Caco-2 (cell line): ENCODE data around the gene NYNRIN. TPM values are rescaled to one million over a fixed set of nuclear protein-coding genes. Genes with fewer than 3 reads are reported as not detected.

ENCODE experiments used
- BruUV-seq: library from RNA; stranded (reverse); fragments of 400-500 nt; replicated peaks from 2 replicates; lab custom pipeline; 2021; lab: Mats Ljungman, UMichigan
- CTCF ChIA-PET: fragments of 300-600 bp; sonication (Branson Sonifier 250); formaldehyde crosslinking; loops from one replicate; lab custom pipeline; 2022; ENCODE audit warnings: antibody characterized with exemption; lab: Charles Lee
- POLR2A ChIA-PET: fragments of 300-600 bp; sonication (Branson Sonifier 250); formaldehyde crosslinking; loops from one replicate; lab custom pipeline; 2022; ENCODE audit warnings: antibody characterized with exemption; lab: Charles Lee
- DNase-seq, 2 experiments: peaks; one replicate each; pipeline versions ENCODE4 v3.0.0 to v3.0.0-alpha.2; 2020 to 2022
- H3K27me3 ChIP-seq: replicated peaks from 2 replicates; pipeline ENCODE4 v1.6.0; 2011; ENCODE audit warnings: low read length; ENCODE audit not compliant: control insufficient read depth, insufficient read depth
- H3K36me3 ChIP-seq: 2 replicates; pipeline ENCODE4 v1.5.1; 2011; ENCODE audit warnings: low read length; ENCODE audit not compliant: control insufficient read depth, insufficient read depth
- H3K4me1 ChIP-seq: fragments of 250-450 bp; sonication (Bioruptor Pico); 2 replicates; pipeline ENCODE4 v1.5.1; 2020; ENCODE audit warnings: mild to moderate bottlenecking
- H3K4me3 ChIP-seq: 2 replicates; pipeline ENCODE4 v1.5.1; 2011; ENCODE audit warnings: low read depth, mild to moderate bottlenecking, control low read depth, low read length
- H3K9me3 ChIP-seq: fragments of 250-450 bp; sonication (Bioruptor Pico); 2 replicates; pipeline ENCODE4 v1.5.1; 2020; ENCODE audit warnings: mild to moderate bottlenecking, moderate library complexity
- H3K27ac Mint-ChIP-seq: one replicate; pipeline ENCODE4 v1.8.0; 2022; ENCODE audit warnings: mixed read lengths; ENCODE audit not compliant: unreplicated experiment
- H3K27me3 Mint-ChIP-seq: one replicate; pipeline ENCODE4 v1.8.0; 2022; ENCODE audit warnings: mixed read lengths; ENCODE audit not compliant: insufficient read depth, unreplicated experiment
- H3K36me3 Mint-ChIP-seq: one replicate; pipeline ENCODE4 v1.8.0; 2022; ENCODE audit warnings: mild to moderate bottlenecking, mixed read lengths; ENCODE audit not compliant: insufficient read depth, unreplicated experiment
- H3K4me1 Mint-ChIP-seq: one replicate; pipeline ENCODE4 v1.8.0; 2022; ENCODE audit warnings: low read depth, mixed read lengths; ENCODE audit not compliant: unreplicated experiment
- H3K4me3 Mint-ChIP-seq: one replicate; pipeline ENCODE4 v1.8.0; 2022; ENCODE audit warnings: mild to moderate bottlenecking, moderate library complexity, mixed read lengths; ENCODE audit not compliant: unreplicated experiment
- H3K9me3 Mint-ChIP-seq: one replicate; pipeline ENCODE4 v1.8.0; 2022; ENCODE audit warnings: mixed read lengths; ENCODE audit not compliant: unreplicated experiment
- intact Hi-C: fragments of 100-400 bp; cut with micrococcal nuclease; formaldehyde crosslinking; loops from one replicate; pipeline ENCODE4 v1.10.0; 2022; ENCODE audit not compliant: unreplicated experiment
- total RNA-seq: library from RNA; stranded (reverse); gene quantifications from 2 replicates; pipeline ENCODE4 v1.2.3, GENCODE V29; 2022
- TF ChIP-seq, protein P1 (sequence below), 2 experiments: fragments of 200-600 bp in 1 of 2; IDR thresholded peaks; 1 replicate in 1 of 2; 2 replicates in 1 of 2; pipeline versions ENCODE4 v1.5.1 to v1.8.0; 2011 to 2022; ENCODE audit warnings: antibody characterized with exemption in 1 of 2, control low read depth in 1 of 2, inconsistent platforms in 1 of 2, low read depth in 1 of 2, low read length in 1 of 2, mild to moderate bottlenecking in 1 of 2, moderate library complexity in 1 of 2; ENCODE audit not compliant: insufficient read depth in 1 of 2, severe bottlenecking in 1 of 2, unreplicated experiment in 1 of 2

Gene NYNRIN
- total RNA-seq, 1 experiment from 2014 or later: 5.9 TPM

DNA sequence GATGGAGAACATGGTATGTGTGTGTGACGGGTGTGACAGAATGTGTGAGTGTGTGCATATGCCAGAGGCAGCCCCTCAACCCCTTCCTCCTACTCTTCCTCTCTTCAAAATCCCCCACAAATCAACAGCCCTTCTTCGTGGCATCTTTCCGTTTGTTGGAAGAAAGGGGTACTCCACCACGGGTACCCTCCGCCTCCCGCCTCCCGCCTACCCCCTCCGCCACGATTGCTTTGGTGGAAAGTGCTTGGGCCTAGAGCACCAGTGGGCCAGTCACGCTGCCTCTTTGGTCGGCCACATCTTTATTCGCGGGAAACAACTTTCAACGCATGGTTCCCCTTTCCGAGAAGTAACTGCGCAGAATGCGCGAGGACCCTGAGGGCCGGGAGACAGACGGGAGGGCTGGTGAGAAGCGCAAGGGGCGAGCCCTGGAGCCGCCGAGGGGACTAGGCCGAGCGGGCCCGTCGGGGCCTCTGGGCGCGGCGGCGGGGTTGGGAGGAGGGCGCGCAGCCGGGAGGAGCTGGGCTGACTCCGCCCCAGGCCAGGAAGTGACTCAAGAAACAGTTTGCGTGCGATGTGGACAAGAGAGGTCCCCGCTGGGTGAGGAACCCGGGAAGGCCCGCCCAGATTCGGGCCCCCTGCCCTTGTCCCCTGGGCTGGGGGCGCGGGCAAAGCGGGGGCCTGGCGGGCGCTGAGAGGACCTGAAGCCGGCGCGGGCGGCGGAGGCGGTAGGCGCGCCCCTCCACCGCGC lies 30.8 kb downstream of the NYNRIN start, which contains the start of the genes CBLN3 and KHNYN:
Gene CBLN3, minus strand, starts transcription at position 274 of the 748 bp plus-strand sequence. CDS start 614 bp downstream, outside the sequence.
Gene KHNYN, plus strand, starts transcription at position 560 of the 748 bp plus-strand sequence. CDS start 777 bp downstream, outside the sequence.
- peak within 1 kb of the TSS; percentile 85 for H3K27ac Mint-ChIP-seq
- peak within 1 kb of the TSS; percentile 78 for H3K4me3 Mint-ChIP-seq
- POLR2A ChIA-PET: interaction anchor here (0.9 to 1.7 kb wide), 5 partner anchors 12 to 188 kb away, joined by 4 to 11 read pairs (median 6); partner anchors contain the start of genes SDR39U1 and TINF2
- Histone ChIP-seq H3K27me3 (no peaks in the 10 kb centered on the region), H3K36me3 (peaks cover 3% of the 10 kb centered on the region; the same call in 1 of the 2 replicates), H3K4me1 (peaks cover 62% of the 10 kb centered on the region), H3K4me3 (peak within 1 kb of the TSS; percentile 63), H3K9me3 (no peaks in the 10 kb centered on the region)
- TF ChIP-seq, protein P1, sequence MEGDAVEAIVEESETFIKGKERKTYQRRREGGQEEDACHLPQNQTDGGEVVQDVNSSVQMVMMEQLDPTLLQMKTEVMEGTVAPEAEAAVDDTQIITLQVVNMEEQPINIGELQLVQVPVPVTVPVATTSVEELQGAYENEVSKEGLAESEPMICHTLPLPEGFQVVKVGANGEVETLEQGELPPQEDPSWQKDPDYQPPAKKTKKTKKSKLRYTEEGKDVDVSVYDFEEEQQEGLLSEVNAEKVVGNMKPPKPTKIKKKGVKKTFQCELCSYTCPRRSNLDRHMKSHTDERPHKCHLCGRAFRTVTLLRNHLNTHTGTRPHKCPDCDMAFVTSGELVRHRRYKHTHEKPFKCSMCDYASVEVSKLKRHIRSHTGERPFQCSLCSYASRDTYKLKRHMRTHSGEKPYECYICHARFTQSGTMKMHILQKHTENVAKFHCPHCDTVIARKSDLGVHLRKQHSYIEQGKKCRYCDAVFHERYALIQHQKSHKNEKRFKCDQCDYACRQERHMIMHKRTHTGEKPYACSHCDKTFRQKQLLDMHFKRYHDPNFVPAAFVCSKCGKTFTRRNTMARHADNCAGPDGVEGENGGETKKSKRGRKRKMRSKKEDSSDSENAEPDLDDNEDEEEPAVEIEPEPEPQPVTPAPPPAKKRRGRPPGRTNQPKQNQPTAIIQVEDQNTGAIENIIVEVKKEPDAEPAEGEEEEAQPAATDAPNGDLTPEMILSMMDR (IDR thresholded peaks at IDR 0.05; ENCODE audit: insufficient read depth in 1 of 2, low read depth in 1 of 2, low read length in 1 of 2, severe bottlenecking in 1 of 2, unreplicated experiment in 1 of 2): no peak
- no peaks in the 10 kb centered on the region for H3K27me3 Mint-ChIP-seq
- TSS peak; percentile 55 for BruUV-seq
- CTCF ChIA-PET: interaction anchor here (1.1 to 3.7 kb wide), 4 partner anchors 12 to 96 kb away, joined by 3 to 111 read pairs (median 48); no protein-coding TSS in a partner anchor
- DNase-seq: peak; percentile 87
- intact Hi-C loops: no loop called here
- H3K9me3 Mint-ChIP-seq: no peaks in the 10 kb centered on the region
- H3K36me3 Mint-ChIP-seq: peaks cover 15% of the 10 kb centered on the region
- peaks cover 39% of the 10 kb centered on the region for H3K4me1 Mint-ChIP-seq

- intact Hi-C loops: no loop called here
- POLR2A ChIA-PET: interaction anchor here (0.6 to 1.7 kb wide), 6 partner anchors 11 to 188 kb away, joined by 4 to 11 read pairs (median 5); partner anchors contain the start of genes SDR39U1 and TINF2
These were observed 31.4 kb downstream of the NYNRIN start for GRCh38 chr14:24430143-24430681.

More at GRCh38 chr14:24430143-24430681, 31.4 kb downstream of the NYNRIN start:
- no TSS peak for BruUV-seq
- peaks cover 15% of the 10 kb centered on the region for H3K36me3 Mint-ChIP-seq
- H3K9me3 ChIP-seq: no peaks in the 10 kb centered on the region
- H3K9me3 Mint-ChIP-seq: no peaks in the 10 kb centered on the region
- peak in 1 of 2 experiments; percentile 73 for DNase-seq
- H3K4me1 Mint-ChIP-seq: peaks cover 39% of the 10 kb centered on the region
- H3K36me3 ChIP-seq: peaks cover 3% of the 10 kb centered on the region; the same call in 1 of the 2 replicates
- H3K4me1 ChIP-seq: peaks cover 56% of the 10 kb centered on the region
- no peak overlapping the region for H3K27ac Mint-ChIP-seq
- H3K27me3 Mint-ChIP-seq: no peaks in the 10 kb centered on the region
- H3K4me3 ChIP-seq: peak overlapping the region; percentile 63
- no peaks in the 10 kb centered on the region for H3K27me3 ChIP-seq
- TF ChIP-seq, protein P1 (IDR thresholded peaks at IDR 0.05; ENCODE audit: insufficient read depth in 1 of 2, low read depth in 1 of 2, low read length in 1 of 2, severe bottlenecking in 1 of 2, unreplicated experiment in 1 of 2): no peak
- CTCF ChIA-PET: interaction anchor here (0.8 to 3.7 kb wide), 7 partner anchors 12 to 133 kb away, joined by 3 to 111 read pairs (median 5); partner anchors contain the start of gene CIDEB
- H3K4me3 Mint-ChIP-seq: peak overlapping the region; percentile 78
